Activated CD4-positive, alpha-beta T cell treated with anti-CD3 and anti-CD28 coated beads, Interleukin-2, amount 50 U/mL, for 4 hours (primary cell): Measurements from ENCODE around the gene SRSF10.
"Not testable (repeated sequence)": the region's sequence is repeated elsewhere in the genome, so short reads cannot be mapped to it uniquely, and the experiment has no call there.

Experiments used
- DNase-seq, 2 experiments: peaks; one replicate each; pipeline ENCODE4 v3.0.0-alpha.2; 2020

SRSF10 gene

DNA sequence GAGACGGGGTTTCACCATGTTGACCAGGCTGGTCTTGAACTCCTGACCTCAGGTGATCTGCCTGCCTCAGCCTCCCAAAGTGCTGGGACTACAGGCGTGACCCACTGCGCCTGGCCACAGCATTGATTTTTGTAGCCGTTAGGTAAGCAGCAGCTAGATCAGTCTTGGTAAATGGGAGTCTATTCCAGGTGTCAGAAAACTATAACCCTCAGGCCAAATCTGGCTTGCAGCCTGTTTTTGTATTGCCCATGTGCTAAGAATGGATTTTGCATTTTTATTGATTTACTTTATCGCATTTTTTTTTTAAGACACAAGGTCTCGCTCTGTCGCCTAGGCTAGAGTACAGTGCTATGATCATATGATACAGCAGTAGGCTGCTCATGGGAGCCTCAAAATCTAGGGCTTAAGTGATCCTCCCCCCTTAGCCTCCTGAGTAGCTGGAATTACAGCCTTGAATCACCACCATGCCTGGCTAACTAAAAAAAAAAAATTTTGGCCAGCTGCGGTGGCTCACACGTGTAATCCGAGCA is 16.6 kb upstream of the SRSF10 start:
- no peak for DNase-seq

DNA sequence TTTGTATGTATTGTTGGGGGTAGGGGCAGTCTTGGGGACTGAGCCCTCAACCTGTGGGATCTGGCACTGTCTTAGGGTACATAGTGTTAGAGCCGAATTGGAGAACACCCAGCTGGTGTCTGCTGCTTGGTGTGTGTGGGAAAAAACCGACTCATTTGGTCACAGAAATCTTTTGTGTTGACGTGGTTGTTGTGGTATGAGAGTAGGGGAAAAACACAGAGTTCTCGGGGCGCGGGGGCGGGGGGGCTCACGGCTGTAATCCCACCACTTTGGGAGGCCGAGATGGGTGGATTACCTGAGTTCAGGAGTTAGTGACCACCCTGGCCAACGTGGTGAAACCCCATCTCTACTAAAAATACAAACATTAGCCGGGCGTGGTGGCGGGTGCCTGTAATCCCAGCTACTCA is 15.3 kb upstream of the SRSF10 start:
- DNase-seq, result no peak

DNA sequence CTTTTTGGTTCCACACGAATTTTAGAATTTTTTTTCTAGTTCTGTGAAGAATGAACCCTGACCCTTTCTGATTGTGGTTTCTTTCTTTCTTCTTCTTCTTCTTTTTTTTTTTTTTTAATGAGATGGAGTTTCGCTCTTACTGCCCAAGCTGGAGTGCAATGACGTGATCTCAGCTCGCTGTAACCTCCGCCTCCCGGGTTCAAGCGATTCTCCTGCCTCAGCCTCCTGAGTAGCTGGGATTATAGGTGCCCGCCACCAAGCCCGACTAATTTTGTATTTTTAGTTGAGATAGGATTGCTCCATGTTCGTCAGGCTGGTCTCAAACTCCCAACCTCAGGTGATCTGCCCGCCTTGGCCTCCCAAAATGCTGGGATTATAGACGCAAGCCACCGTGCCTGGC is 11.9 kb upstream of the SRSF10 start:
- not testable (repeated sequence) for DNase-seq

DNA sequence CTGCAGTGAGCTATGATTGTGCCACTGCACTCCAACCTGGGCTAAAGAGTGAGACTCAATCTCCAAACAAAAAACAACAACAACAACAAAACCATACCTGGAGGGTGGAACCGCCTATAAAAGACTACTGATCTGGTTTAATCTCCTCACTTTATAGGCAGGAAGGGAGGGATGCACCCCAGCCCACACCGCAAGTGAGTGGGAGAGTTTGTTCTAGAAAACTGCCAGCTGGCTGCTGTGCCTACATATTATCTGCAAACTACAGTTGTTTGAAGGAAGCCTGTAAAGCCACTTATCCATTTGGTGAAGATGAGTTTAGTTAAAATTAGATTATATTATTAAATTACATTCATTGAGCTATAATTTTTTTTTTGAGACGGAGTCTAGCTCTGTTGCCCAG is 9.1 kb upstream of the SRSF10 start:
- DNase-seq, result no peak

DNA sequence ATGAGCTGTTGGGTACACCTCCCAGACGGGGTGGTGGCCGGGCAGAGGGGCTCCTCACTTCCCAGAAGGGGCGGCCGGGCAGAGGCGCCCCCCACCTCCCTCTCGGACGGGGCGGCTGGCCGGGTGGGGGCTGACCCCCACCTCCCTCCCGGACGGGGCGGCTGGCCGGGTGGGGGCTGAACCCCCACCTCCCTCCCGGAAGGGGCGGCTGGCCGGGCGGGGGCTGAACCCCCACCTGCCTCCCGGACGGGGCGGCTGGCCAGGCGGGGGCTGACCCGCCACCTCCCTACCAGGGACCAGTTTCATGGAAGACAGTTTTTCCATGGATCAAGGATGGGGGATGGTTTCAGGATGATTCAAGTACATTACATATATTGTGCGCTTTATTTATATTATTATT is 6.9 kb upstream of the SRSF10 start:
- DNase-seq, result not testable (repeated sequence)

DNA sequence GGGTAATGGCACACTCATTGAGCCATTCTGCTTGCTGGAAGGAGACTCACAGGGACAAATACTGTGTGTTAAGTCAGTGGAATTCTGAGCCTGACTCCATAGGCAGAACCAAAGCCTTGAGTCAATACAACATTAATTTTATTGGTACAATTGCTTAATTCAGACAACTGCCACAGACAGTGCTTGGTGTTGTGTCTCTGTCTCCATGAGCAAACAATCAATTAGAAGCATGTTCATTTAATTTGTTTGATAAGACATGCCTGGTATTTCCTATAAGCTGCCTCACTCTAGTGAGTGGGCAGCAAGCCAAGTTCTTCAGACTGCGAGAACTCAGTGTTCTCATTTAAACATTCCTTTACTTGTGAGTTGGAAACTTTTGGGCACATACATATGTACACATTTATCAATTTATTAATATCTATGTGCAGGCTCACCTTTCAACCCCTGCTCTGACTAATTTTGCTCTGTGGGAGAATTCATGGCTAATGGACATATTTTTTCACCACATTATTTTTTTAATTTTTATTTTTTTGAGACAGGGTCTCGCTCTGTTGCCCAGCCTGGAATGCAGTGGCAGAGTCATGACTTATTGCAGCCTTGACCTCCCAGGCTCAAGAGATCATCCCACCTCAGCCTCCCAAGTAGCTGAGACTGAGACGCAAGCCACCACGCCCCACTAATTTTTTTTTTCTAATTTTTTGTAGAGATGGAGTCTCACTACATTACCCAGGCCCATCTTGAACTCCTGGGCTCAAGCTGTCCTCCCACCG is 4.5 kb upstream of the SRSF10 start:
- no peak for DNase-seq

DNA sequence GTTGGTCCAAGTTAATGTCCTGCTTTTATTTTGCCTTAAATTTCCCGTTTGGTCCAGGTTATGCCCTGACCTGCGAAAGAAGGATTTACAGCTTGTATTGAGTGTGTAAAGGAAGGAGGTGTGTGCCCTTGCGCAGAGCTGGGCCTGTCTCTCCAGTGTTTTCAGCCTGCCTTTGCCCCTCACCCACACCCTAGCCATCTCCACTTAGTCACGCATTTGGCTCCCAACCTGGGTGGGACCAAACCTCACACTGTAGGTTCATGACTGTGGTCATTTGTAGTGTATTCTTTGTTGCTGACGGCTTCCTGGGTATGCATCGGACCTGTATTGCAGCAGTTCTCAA is 572 bp upstream of the SRSF10 start:
- peak; percentile 47 to 51 for DNase-seq

DNA sequence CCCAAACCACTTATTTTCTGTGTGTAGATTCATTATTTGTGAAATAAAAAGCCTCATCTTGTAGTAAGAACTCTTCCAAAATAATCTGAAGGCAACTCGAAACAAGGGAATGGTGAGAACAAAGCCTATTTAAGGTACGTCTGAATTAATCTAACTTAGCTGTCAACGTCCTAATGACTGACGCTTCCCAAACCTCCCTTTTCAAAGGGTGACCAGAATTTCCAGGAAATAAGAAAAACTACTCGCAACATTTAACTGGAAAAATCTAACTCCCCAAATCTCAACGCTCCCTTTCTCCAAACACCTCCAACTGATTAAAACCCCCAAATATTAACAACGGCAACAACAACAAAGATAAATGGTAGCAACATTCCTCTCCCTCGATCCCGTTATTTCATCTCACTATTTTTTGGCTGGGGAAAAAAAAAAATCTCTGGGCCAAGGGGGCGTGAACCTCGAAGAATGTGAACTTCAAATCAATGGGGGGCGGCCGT is 693 bp downstream of the SRSF10 start:
- DNase-seq, result no peak

DNA sequence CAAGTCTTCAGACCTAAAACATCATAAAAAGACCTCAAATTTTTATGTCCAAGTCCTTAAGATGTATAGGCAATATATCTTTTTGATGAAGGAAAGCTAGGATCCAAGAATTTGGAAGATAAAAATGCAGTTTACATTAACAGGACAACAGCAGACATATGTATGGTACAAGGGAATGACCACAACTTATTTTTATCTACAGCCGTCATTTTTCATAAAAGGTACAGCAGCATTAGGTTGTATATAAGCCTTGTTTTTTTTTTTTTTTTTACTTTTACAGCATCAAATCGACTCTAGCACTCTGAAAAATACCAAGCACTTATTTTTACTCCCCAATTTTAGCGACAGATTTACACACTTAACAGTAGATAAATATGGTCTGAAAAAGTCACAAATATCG is 1.3 kb downstream of the SRSF10 start:
- DNase-seq, result no peak

DNA sequence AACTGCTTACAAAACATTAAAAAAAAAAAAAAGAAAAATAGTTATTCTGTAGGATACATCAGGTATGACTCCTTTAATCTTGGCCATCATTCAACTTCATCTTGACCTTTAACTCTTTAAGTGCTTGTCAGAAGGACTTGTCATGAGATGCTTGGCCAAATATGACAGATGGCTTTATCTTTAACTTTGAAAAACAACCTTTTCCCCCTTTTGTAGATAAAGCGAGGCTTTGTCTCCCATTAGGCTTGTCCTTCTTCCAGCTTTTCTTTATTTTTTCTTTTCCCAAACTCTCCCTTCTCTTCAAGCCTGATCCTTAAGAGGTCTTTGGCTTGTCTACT is 2.3 kb downstream of the SRSF10 start:
- DNase-seq, result no peak

DNA sequence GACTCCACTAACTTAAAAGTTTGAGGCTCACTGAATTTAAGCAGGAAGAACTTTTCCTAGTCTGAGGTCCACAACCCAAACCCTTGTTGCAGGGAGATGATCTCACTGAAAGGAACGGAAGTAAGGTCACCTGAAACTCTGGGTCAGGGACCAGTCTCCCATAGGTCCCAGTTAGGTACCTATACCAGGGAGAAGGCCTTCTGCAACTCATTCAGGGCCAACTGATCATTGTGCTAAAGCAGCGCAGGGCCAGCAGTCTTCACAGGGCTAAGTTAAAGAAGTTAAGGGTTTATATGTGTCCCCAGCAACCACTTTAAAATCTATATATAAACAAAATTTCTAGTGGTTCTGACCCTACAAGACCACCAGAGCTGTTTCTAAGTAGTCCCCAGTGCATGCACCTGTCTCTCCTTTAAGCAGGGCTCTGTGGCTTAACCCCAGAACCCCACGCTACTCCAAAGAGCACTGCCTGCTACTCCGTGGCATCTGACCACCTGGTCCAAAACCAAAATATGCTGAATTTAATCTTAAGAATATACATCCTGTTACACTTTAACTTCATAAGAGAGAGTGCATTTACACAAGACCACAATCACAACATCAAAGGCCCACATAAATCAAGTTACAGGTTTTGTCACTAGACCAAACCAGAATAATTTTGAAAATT is 2.8 kb downstream of the SRSF10 start:
- DNase-seq, result no peak

DNA sequence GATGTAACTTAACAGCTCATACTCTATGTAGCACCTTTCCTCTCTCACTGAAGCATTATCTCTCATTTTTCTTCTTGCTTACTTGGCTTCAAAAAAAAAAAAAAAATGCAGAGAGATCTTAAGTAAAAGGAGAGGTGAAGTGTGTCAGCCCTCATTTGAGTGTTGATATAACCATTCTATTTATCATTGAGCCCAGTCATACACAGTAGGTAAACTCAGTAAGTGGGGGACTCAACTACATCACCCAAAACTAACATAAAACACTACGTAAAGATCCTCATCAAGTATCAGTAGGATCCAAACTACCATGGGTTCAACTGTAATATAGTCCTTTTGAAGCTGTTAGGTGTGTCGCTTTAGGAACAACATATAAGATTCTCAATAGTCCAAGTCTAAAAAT is 12.3 kb downstream of the SRSF10 start:
- no peak for DNase-seq

DNA sequence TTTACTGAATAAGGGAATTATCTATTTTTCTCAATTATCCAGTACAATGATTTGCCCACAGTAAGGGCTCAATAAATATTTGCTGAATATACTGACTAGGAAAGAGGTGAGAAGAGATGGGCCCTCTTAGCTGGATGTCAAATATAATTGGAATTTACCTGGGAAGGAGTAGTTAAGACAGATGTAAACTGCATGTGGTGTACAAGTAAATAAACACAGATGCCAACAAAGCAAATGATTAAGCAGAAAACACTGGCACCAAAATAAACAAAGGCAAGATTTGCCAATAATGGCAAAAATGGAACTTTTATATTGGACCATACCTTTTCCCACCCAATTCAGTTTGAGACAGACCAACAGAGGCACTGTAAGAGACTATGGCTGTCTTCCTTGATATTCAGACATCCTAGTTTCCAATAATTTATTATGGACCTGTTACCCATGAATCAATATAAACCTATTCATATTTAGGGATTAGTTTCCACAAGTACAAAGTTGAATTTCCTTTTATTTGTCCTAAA is 13.1 kb downstream of the SRSF10 start:
- DNase-seq, result no peak

DNA sequence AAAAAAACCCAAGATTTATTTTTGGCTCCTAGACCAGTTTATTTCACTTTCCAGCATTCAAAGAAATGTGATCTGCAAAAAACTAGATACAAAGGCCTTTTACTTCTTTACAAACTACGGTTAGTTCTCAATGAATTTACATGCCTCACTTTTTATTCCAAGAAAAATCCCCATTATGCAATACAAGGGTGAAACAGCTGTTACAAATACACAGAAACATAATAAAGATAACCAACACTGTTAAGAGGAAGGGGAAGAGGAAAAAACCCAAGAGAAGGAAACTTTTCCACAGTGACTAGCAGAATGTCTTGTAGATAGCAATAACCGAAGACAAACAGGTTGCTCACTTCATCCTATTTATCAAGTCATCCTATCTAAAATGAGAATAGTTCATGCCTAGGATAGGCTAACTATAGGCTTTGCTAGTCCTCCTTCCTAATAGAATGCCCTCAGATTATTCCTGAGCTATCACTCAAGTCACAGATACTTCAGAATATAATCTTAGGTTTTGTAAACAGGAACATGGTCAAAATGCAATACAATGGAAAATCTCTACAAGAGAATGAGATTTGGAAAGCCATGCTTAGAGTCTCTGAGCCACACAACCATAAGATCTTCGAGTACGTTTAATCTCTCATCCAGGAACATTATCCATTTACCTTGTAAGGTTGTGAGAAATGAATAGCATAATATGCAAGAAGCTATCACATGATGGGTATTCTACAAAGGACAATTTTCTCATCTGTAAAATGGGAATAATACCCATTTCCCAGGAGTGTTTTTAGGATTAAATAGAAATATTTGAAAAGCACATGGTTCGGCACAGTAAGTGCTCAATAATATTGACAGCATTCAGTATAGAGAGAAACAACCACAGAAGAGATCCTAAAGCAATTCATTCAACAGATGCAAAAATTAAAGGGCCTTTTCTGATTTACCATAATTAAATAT is 15.1 kb downstream of the SRSF10 start:
- DNase-seq, result no peak

DNA sequence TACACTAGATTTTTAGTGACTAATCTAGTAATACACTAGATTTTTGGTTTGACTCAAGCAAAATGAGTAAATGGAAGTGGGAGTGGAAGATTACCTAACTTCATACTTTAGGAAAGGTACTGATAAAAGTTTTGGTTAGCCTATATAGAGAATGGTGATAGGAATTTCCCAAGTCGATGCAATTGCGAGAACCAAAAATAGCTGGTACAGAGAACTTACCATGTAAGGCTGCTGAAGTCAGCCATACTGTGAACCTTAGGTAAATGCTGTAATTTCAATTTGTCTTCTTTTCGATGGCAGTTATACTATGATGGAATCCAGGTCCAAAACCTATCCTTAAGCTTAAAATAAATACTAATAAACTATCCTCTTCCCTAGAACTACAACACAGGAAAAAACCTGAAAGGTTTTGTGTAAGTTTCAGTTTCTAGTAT is 15.9 kb downstream of the SRSF10 start:
- DNase-seq, result no peak

DNA sequence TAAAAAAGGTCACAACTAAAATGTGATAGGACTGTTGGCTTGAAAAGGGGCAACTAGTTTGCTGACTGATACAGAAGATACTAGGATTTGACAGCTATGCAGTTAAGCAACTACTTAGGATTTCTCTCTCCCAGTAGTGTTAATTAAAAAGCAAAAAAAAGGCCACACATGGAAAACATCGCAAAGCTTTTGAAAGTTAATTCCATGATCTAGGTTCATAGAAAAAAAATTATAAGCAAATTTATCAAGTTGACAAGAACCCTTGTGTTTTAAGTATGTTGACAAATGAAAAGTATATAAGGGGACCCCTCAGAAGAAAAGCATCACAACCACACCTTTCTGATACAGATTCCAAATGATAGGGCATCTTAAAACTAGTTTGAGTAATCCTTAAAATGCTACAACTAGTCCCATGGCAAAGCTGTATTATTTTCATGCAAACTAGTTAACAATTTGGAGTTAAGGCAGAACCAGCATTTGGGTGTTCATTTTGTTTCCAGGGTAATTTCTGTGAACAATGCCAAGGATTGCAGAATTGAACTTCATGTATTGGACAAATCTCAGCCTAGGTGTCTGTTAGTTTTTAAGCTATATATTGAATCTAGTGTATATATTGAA is 16.4 kb downstream of the SRSF10 start:
- no peak for DNase-seq

DNA sequence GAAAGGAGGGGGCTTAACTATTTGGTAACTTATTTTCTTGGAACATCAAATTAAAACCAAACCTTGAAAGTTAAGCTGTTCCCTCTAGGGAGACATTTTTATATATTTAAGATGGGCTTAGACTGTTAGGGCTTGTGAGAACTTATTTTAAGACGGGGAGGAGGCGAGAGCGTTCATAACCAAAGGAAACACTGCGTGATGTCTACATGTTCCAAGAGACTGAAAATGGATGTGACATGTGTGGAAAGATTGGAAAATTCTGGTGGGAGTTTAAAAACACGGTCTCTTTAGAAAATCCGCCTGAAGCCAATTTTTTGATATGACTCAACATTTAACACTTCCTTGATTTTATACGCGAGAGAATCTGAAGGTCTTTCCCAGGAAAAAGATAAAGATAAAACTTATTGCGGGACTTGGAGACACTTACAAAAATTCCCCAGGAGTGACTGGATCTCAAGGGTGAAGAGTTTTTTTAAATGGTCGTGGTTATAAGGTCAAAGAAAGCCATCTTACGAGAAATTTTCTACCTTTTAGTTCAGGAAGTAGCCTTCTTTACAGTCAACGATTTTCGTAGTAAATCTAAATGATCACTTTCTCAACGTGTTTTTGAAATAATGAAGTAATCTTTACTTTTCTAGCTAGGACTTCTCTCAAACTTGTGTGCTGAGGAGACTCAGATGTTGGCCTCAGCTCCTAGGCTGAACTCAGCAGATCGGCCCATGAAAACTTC is 19.7 kb downstream of the SRSF10 start:
- no peak for DNase-seq

DNA sequence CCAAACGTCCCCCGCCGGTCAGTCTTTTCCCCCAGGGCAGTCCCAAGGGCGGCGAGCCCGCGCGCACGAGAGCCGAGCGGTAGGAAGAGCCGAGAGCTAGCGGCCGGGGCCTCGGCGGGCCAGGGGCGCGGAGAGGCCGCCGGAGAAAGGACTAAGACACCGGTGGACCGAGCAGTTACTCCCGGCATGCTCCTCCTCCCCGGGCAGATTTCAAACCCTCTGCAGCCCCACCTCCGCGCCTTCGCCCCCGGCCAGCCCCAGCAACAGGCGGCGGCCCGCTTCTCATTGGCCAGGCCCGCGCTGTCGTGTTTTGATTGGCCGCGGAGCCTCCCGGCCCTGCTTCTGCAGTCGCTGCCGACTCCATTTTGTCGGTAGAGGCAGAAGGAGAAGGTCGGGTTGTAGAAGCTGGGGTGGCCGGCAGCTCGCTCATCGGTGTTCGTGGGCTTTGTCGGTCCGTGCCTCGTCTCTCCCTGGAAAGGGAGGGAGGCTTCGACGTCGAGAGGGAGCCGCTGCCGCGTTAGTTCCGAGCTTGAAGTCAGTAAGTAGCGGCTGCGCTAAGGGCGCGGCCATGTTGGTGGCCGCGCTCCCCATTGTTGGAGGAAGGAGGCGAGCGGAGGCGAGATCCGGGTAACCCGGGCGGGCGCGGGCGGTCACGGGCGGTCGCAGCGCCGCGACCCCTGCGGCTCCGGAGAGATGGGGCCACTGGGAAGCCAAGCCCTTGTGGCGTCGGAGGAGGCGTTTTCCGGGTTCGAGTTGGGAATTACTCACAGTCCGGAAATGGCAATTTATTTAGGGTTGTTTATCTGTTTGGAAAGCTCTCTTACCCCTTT is 20.5 kb downstream of the SRSF10 start, which contains the start of gene PNRC2:
PNRC2 (plus strand) TSS at position 368 of the 830 bp plus-strand sequence. CDS start 1,630 bp downstream, outside the sequence.
- peak; percentile 95 for DNase-seq

DNA sequence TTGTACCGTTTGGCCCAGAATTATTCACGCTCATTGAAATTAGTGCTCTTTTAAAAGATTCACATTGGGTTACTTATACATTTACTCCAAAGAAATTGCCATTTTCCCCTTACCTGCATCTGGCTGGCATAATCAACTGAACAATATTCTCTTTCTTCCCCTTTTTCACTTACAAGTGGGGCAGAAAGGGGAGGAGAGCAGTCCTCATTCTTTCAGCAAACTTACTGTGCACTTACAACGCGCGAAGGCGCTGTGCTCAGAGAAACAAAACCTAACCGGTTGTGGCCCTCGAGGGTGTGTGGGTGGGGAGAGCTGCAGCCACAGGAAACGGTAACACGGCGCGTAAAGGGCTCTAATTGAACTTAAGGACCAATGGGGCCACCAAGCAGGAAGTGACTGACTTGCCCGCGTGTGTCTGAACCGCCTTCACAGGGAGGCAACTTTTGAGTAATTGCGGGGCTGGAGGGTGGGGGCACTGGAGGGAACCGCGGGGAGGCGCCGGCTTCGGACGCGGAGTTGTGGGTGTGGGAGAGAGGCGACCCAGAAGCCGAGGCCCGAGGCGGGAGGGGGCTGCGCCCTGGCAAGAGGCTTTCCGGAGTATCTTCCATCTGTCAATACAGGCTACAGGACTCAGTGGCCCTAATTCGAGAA is 21.2 kb downstream of the SRSF10 start:
- DNase-seq, result peak; percentile 80 to 84
